GM18511 (cell line): ENCODE data around the gene MRM1.
A peak's percentile ranks its signal among the peaks of the same experiment; 100 is the strongest.
"Not testable (repeated sequence)": the region's sequence is repeated elsewhere in the genome, so short reads cannot be mapped to it uniquely, and the experiment has no call there.

Experiments
- ATAC-seq: cut with Tn5 transposase; IDR thresholded peaks from one replicate; pipeline ENCODE4 v1.9.1; 2021; ENCODE audit warnings: mild to moderate bottlenecking, moderate library complexity; ENCODE audit not compliant: unreplicated experiment

Gene MRM1

GRCh38 chr17:36600465-36600864 lies 918 bp upstream of the MRM1 start:
- ATAC-seq: no peak

- ATAC-seq: peak; percentile 15
Observed at GRCh38 chr17:36600936-36601302, 464 bp upstream of the MRM1 start.

GRCh38 chr17:36602030-36602748 lies 806 bp downstream of the MRM1 start:
- ATAC-seq: peak; percentile 14

- ATAC-seq: no peak
Observed at GRCh38 chr17:36602924-36603384, 1.6 kb downstream of the MRM1 start.

- not testable (repeated sequence) for ATAC-seq
Observed at GRCh38 chr17:36605028-36605427, 3.6 kb downstream of the MRM1 start.

GRCh38 chr17:36608280-36608679 lies 6.9 kb downstream of the MRM1 start:
- no peak for ATAC-seq

- ATAC-seq: no peak
Observed at GRCh38 chr17:36608794-36609497, 7.6 kb downstream of the MRM1 start.

GRCh38 chr17:36609498-36609862 lies 8.1 kb downstream of the MRM1 start:
- ATAC-seq: no peak

GRCh38 chr17:36610474-36610873 lies 9.1 kb downstream of the MRM1 start:
- ATAC-seq: no peak

GRCh38 chr17:36611345-36612072 lies 10.1 kb downstream of the MRM1 start:
- no peak for ATAC-seq

GRCh38 chr17:36612323-36612722 lies 10.9 kb downstream of the MRM1 start:
- ATAC-seq: no peak

- ATAC-seq: no peak
Observed at GRCh38 chr17:36613155-36613554, 11.8 kb downstream of the MRM1 start.

- no peak for ATAC-seq
Observed at GRCh38 chr17:36614081-36614480, 12.7 kb downstream of the MRM1 start.

- ATAC-seq: no peak
Observed at GRCh38 chr17:36614933-36615332, 13.6 kb downstream of the MRM1 start.

- no peak for ATAC-seq
Observed at GRCh38 chr17:36616061-36617029, 15.0 kb downstream of the MRM1 start.

GRCh38 chr17:36617773-36618172 lies 16.4 kb downstream of the MRM1 start:
- ATAC-seq: no peak

- no peak for ATAC-seq
Observed at GRCh38 chr17:36623281-36623680, 21.9 kb downstream of the MRM1 start.

GRCh38 chr17:36625188-36625587 lies 23.8 kb downstream of the MRM1 start:
- ATAC-seq: no peak

GRCh38 chr17:36627101-36627500 lies 25.7 kb downstream of the MRM1 start:
- ATAC-seq: no peak

GRCh38 chr17:36628576-36628975 lies 27.2 kb downstream of the MRM1 start:
- ATAC-seq: no peak
